K562 (cell line): Measurements from ENCODE around the gene LRRTM4. TPM values are rescaled to one million over a fixed set of nuclear protein-coding genes. Genes with fewer than 3 reads are reported as not detected.

ENCODE experiments used
- ATAC-seq: fragments of 200-7000 bp; cut with Tn5 transposase; 3 replicates; pipeline ENCODE4 v1.9.1; 2020; ENCODE audit warnings: moderate library complexity
- BruUV-seq: library from RNA; stranded (reverse); fragments of 400-500 nt; replicated peaks from 2 replicates; lab custom pipeline; 2021; lab: Mats Ljungman, UMichigan
- CTCF ChIA-PET: fragments of 300-600 bp; formaldehyde crosslinking; extraction: SDS; loops from one replicate; lab custom pipeline; 2021; ENCODE audit warnings: low intra/inter-chr PET ratio; lab: Yijun Ruan, JAX
- POLR2A ChIA-PET: fragments of 300-600, 350-650 bp; sonication (Branson Sonifier 250); formaldehyde crosslinking; extraction: SDS; loops from one replicate; lab custom pipeline; 2021; ENCODE audit warnings: antibody characterized with exemption, inconsistent platforms; lab: Yijun Ruan, JAX
- DNase-seq, 4 experiments: peaks; one replicate each; pipeline versions ENCODE4 v3.0.0 to v3.0.0-alpha.2; 2011 to 2018; ENCODE audit warnings: low spot score in 3 of 4, mixed read lengths in 3 of 4; ENCODE audit errors: extremely low read depth in 1 of 4
- FAIRE-seq: peaks from 2 replicates; lab custom pipeline; 2011; peaks lifted over from hg19 to GRCh38; lab: Jason Lieb, UNC
- H2AFZ ChIP-seq: 2 replicates; pipeline ENCODE4 v1.6.0; 2011; ENCODE audit warnings: low read depth, low read length, control low read depth, inconsistent platforms
- H3K27ac ChIP-seq: fragments of 200-600 bp; 3 replicates; pipeline ENCODE4 v1.8.0; 2011; ENCODE audit warnings: low read depth, mild to moderate bottlenecking, control low read depth, inconsistent platforms, low read length, moderate library complexity, mixed read lengths; ENCODE audit errors: extremely low read depth
- H3K27me3 ChIP-seq, 2 experiments: fragments of 300-600 bp in 1 of 2; 2 replicates in 1 of 2; 3 replicates in 1 of 2; pipeline versions ENCODE4 v1.6.0 to v1.8.0; 2011; ENCODE audit warnings: inconsistent platforms in 2 of 2, low read length in 2 of 2, mild to moderate bottlenecking in 1 of 2, mixed read lengths in 1 of 2, moderate library complexity in 1 of 2; ENCODE audit not compliant: control insufficient read depth in 2 of 2, insufficient read depth in 2 of 2
- H3K36me3 ChIP-seq: fragments of 300-600 bp; 3 replicates; pipeline ENCODE4 v1.8.0; 2011; ENCODE audit warnings: mild to moderate bottlenecking, low read length, inconsistent platforms; ENCODE audit not compliant: control insufficient read depth, insufficient read depth
- H3K4me1 ChIP-seq, 2 experiments: fragments of 200-600 bp in 1 of 2; replicated peaks in 1 of 2; 2 replicates in 1 of 2; 3 replicates in 1 of 2; pipeline versions ENCODE4 v1.5.1 to v1.8.0; 2011; ENCODE audit warnings: inconsistent platforms in 2 of 2, low read length in 2 of 2, mild to moderate bottlenecking in 1 of 2, mixed read lengths in 1 of 2, moderate library complexity in 1 of 2; ENCODE audit not compliant: control insufficient read depth in 2 of 2, insufficient read depth in 2 of 2
- H3K4me2 ChIP-seq: 2 replicates; pipeline ENCODE4 v1.6.1; 2011; ENCODE audit warnings: low read length, control low read depth, inconsistent platforms, mixed read lengths; ENCODE audit not compliant: insufficient read depth
- H3K4me3 ChIP-seq: fragments of 200-600 bp; sonication (generic), shearing (Covaris generic); 2 replicates; pipeline ENCODE4 v1.5.1; 2016; ENCODE audit warnings: control low read depth, inconsistent platforms
- H3K79me2 ChIP-seq: fragments of 200-600 bp; 3 replicates; pipeline ENCODE4 v1.8.0; 2011; ENCODE audit warnings: low read length, inconsistent platforms; ENCODE audit not compliant: control insufficient read depth, insufficient read depth
- H3K9ac ChIP-seq, 2 experiments: 2 replicates each; pipeline versions ENCODE4 v1.6.0 to v1.6.1; 2011; ENCODE audit warnings: low read depth in 2 of 2, low read length in 2 of 2, control low read depth in 1 of 2, inconsistent platforms in 1 of 2, mild to moderate bottlenecking in 1 of 2, mixed read lengths in 1 of 2; ENCODE audit not compliant: insufficient read depth in 1 of 2
- H3K9me1 ChIP-seq: one replicate; pipeline ENCODE4 v1.6.0; 2011; ENCODE audit warnings: inconsistent platforms, mild to moderate bottlenecking, low read length, moderate library complexity; ENCODE audit not compliant: control insufficient read depth, insufficient read depth
- H3K9me3 ChIP-seq: replicated peaks from 2 replicates; pipeline ENCODE4 v1.5.1; 2011; ENCODE audit warnings: low read depth, low read length, inconsistent platforms; ENCODE audit not compliant: control insufficient read depth, insufficient read depth
- H4K20me1 ChIP-seq: replicated peaks from 2 replicates; pipeline ENCODE4 v1.6.1; 2011; ENCODE audit warnings: low read length, inconsistent platforms, mixed read lengths; ENCODE audit not compliant: control insufficient read depth, insufficient read depth
- BCL6 ChIP-seq: fragments of 250-450 bp; sonication (Bioruptor Pico); IDR thresholded peaks from 2 replicates; pipeline ENCODE4 v1.4.0; 2020
- CHD4 ChIP-seq: fragments of 200-600 bp; sonication (generic); IDR thresholded peaks from 3 replicates; pipeline ENCODE4 v1.6.1; 2012; ENCODE audit warnings: low read depth, mild to moderate bottlenecking, mixed read lengths, low read length, inconsistent platforms; ENCODE audit not compliant: insufficient read depth, insufficient replicate concordance, poor library complexity, severe bottlenecking
- FOXJ2 ChIP-seq: fragments of 200-800 bp; sonication (Bioruptor generic); IDR thresholded peaks from 2 replicates; pipeline ENCODE4 v1.6.1; 2016; ENCODE audit warnings: missing genetic modification characterization, missing compliant biosample characterization
- HCFC1 ChIP-seq: IDR thresholded peaks from 2 replicates; pipeline ENCODE4 v1.6.1; 2012; ENCODE audit warnings: low read depth, low read length, improper control_type of control experiment
- L3MBTL2 ChIP-seq: fragments of 450-650 bp; IDR thresholded peaks from 2 replicates; pipeline ENCODE4 v1.6.1; 2016; ENCODE audit warnings: mild to moderate bottlenecking, moderate library complexity
- NRF1 ChIP-seq, 2 experiments: fragments of 450-650 bp; IDR thresholded peaks in 1 of 2; conservative IDR thresholded peaks in 1 of 2; 2 replicates each; pipeline ENCODE4 v1.6.1; 2014; ENCODE audit warnings: mild to moderate bottlenecking in 2 of 2
- TEAD4 ChIP-seq, 2 experiments: sonication (generic) in 1 of 2; formaldehyde crosslinking in 1 of 2; IDR thresholded peaks; 2 replicates each; pipeline versions ENCODE4 v1.6.1 to v1.8.0; 2012 to 2022; ENCODE audit warnings: borderline replicate concordance in 1 of 2, inconsistent platforms in 1 of 2, low read length in 1 of 2, mild to moderate bottlenecking in 1 of 2, missing genetic modification reagents in 1 of 2
- U2AF1 ChIP-seq: fragments of 200-400 bp; formaldehyde crosslinking; optimal IDR thresholded peaks from 2 replicates; pipeline ENCODE3; 2017; ENCODE audit warnings: mild to moderate bottlenecking, low read depth, low read length, moderate library complexity
- ZKSCAN1 ChIP-seq: fragments of 150-350 bp; IDR thresholded peaks from 2 replicates; pipeline ENCODE4 v1.6.1; 2016; ENCODE audit warnings: low read depth, low read length
- ZNF316 ChIP-seq: fragments of 450-650 bp; IDR thresholded peaks from 2 replicates; pipeline ENCODE4 v1.6.1; 2016
- ZNF354B ChIP-seq: fragments of 250-450 bp; sonication (Bioruptor Pico); IDR thresholded peaks from 2 replicates; pipeline ENCODE4 v1.4.0; 2020
- WGBS: fragments of 100-300 bp; shearing (Covaris generic); methylation state at CpG from one replicate; pipeline ENCODE4 v1.1.6; 2016; ENCODE audit warnings: low coverage, mixed read lengths; ENCODE audit not compliant: insufficient coverage; ENCODE audit errors: missing lambda C conversion rate; 5-methylcytosine and 5-hydroxymethylcytosine counted together
- in situ Hi-C: fragments of 300-500 bp; cut with MboI; formaldehyde crosslinking; loops from 4 replicates; pipeline ENCODE4 v1.15.0; 2018; ENCODE audit warnings: inconsistent platforms, mixed read lengths
- intact Hi-C: fragments of 100-400 bp; cut with micrococcal nuclease; formaldehyde crosslinking; loops from 2 replicates; pipeline ENCODE4 v1.14.2; 2022
- polyA plus RNA-seq, 8 experiments: library from polyadenylated mRNA; depleted of rRNA in 4 of 8; stranded (reverse) in 5 of 8; unstranded in 3 of 8; fragments of >200 nt; fragmentation: Nextera tagmentation in 2 of 8; fragmentation: Illumina TruSeq in 1 of 8; extraction: Ambion mirVana in 2 of 8; extraction: Trizol in 1 of 8; gene quantifications; 2 replicates each; pipeline versions ENCODE4 v1.2.1 to v1.2.3, GENCODE V29; 2011 to 2014; ENCODE audit warnings: inconsistent platforms in 1 of 8, missing spikeins in 1 of 8
- total RNA-seq, 7 experiments: library from RNA; depleted of rRNA in 6 of 7; stranded (reverse); fragments of >200 nt in 6 of 7; fragmentation: Illumina TruSeq in 2 of 7; extraction: Trizol in 2 of 7; gene quantifications; 2 replicates each; pipeline versions ENCODE4 v1.2.1 to v1.2.3, GENCODE V29; 2011 to 2021; ENCODE audit warnings: low replicate concordance in 1 of 7

LRRTM4 gene
- total and polyA plus RNA-seq, 9 of the 15 experiments (the other 6 are each of a cell fraction or from before 2014, with no cell fraction given) = 0.04 TPM; not detected in 6

DNA sequence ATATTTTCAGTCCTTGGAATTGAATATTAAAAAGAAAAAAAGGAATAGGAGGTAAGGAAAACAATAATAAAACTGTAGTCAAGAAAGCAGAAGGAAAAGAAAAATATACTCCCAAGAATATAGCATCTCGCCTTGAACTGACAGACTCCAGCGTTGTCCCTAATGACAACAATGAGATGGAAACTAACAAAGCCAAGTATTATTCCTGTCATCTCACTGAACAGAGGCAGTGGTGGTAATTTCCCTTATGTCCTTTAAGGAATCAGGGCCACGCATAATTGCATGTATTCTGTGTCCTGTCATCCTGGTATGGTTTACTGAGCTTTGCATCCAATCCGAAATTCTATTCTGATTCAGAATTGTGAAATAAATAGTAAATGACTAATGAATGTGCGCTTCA is 158.9 kb downstream of the LRRTM4 start:
- CTCF ChIA-PET = no interaction called here
- BruUV-seq = no TSS peak
- TF ChIP-seq TEAD4 (IDR thresholded peaks at IDR 0.05; ENCODE audit: low read length) (no peak), TEAD4 (CRISPR knock-in tag; IDR thresholded peaks at IDR 0.05; ENCODE audit: borderline replicate concordance) (no peak), FOXJ2 (no peak), U2AF1 (no peak), NRF1 (conservative IDR thresholded peaks at IDR 0.05 in 1 of 2, IDR thresholded peaks at IDR 0.05 in 1 of 2) (no peak), BCL6 (CRISPR knock-in tag) (no peak), HCFC1 (no peak), ZKSCAN1 (no peak), ZNF354B (CRISPR knock-in tag) (no peak), ZNF316 (no peak), CHD4 (no peak), L3MBTL2 (no peak)
- TF ChIP-seq, all 486 proteins: peak for 0
- Histone ChIP-seq H3K36me3 (no peaks in the 10 kb centered on the region), H3K27ac (no peak overlapping the region), H3K9me3 (no peaks in the 10 kb centered on the region), H2AFZ (no peak overlapping the region), H3K9me1 (no peaks in the 10 kb centered on the region), H3K9ac (no peak overlapping the region), H4K20me1 (no peaks in the 10 kb centered on the region), H3K79me2 (no peaks in the 10 kb centered on the region), H3K4me1 (no peaks in the 10 kb centered on the region), H3K4me3 (no peak overlapping the region), H3K4me2 (no peak overlapping the region), H3K27me3 (no peaks in the 10 kb centered on the region)
- FAIRE-seq = no peak
- POLR2A ChIA-PET = no interaction called here
- ATAC-seq = no peak
- intact Hi-C loops (no loop called here), in situ Hi-C loops (no loop called here)
- DNase-seq = no peak
- 1% methylated on average over 5 of the region's 5 CpGs for WGBS
